ENCODE data around the gene BACE2.
A peak's percentile ranks its signal among the peaks of the same experiment; 100 is the strongest.
"Not testable (repeated sequence)": the region's sequence is repeated elsewhere in the genome, so short reads cannot be mapped to it uniquely, and the experiment has no call there.

The BACE2 gene

GRCh38 chr21:41215856-41216408 lies 48.0 kb downstream of the BACE2 start:
- no peak for DNase-seq (ENCODE audit: low spot score)

DNA sequence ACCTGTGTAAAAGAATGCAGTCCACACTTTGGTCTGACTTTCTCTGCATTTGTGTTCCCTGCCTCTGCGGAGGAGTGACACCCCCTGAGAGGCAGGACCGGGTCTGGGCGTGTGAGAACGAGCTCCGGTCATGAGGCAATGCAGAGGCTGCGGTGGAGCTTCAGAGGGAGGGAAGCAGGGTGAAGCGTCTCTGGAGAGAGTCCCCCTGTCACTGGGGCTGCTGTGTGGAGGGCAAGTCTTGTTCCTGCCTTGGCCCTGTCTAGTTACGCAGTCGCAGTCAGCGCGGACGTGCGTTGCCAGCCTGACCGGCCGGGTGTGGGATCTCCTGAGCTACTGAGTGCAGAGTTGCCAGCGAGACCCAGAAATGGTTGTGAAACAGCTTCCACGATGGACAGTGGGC lies 48.5 kb downstream of the BACE2 start:
- no peak for DNase-seq (ENCODE audit: low spot score)

- no peak for DNase-seq (ENCODE audit: low spot score)
These were observed 49.9 kb downstream of the BACE2 start for GRCh38 chr21:41217671-41218385.

DNA sequence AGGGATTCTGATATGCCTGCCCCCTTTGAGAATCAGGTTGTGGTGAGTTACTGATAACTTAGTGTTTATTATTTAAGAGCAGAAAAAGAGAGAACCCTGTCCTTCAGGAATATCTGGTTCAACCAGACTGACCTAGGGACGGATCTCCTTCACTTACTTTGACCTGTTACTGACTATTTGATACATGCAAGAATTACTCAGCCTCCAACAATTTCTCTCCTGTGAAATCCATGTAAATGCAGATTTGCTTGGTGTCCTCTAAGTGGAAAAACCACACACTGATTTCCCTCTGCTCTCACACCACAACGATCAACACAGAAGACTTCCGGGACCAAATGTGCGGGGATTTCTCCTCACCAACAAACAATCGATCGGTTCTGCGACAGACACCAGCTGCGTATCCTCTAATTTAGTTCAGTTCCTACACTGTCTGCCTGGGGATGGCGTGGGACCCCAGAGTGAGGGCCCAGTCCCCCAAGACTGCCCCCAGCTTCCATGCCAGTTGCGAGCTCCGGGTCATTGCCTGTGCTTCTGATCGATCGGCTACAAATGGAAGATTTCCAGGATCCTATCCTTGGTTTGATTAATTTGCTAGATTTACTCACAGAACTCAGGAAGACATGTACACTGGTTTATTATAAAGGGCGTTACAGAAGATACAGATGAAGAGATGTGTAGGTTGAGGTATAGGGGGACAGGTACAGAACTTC lies 51.7 kb downstream of the BACE2 start:
- no peak for DNase-seq (ENCODE audit: low spot score)

GRCh38 chr21:41220208-41220733 lies 52.3 kb downstream of the BACE2 start:
- no peak for DNase-seq (ENCODE audit: low spot score)

GRCh38 chr21:41222247-41223068 lies 54.5 kb downstream of the BACE2 start:
- no peak for DNase-seq (ENCODE audit: low spot score)

DNA sequence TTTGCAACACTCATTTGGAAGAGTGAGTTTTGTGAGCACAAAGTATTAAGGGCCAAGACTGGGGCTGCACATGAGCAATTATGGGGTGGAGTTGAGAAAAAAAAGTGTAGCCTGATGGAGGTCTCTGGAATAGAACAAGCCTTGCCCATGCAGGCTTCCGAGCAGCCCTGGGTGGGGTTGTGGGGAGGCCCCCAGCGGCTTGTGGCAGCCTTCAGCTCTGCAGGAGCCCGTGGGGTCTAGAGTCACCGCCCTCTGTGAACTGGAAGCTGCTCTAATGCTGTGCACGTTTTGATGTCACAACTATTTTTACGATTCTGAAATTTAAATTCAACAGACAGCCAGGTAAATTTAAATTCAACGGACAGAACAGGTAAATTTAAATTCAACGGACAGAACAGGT lies 58.9 kb downstream of the BACE2 start:
- DNase-seq (ENCODE audit: low spot score) = no peak

DNA sequence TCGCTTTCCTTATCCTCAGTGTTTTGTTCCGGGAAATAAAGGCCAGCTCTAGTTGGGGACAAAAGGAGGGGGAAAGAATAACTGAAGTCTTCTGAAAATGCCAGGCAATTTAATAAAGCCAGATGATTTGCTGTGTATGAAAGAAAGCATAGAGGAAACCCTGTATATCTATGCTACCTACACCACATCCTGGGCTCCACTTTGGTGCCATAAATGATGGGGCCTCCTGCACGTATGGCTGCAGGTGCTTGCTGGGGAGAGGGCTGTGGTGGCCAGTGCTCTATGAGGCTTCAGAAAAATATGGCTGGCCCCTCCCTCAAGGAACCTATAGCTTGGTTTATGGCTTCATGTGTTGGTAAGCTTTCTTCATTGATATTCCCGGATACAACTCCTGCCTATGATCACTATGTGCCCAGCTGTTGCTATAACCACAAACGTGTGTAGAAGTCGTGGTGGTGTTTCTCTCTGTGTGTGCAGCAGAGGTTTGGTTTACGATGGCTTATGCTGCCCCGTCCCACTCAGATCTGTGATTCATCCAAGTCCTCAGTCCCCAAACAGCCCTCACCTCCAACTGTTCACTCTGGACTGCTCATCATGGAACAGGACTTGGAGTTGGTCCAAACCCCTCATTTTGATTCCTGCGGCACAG lies 59.5 kb downstream of the BACE2 start:
- DNase-seq (ENCODE audit: low spot score) = no peak

DNA sequence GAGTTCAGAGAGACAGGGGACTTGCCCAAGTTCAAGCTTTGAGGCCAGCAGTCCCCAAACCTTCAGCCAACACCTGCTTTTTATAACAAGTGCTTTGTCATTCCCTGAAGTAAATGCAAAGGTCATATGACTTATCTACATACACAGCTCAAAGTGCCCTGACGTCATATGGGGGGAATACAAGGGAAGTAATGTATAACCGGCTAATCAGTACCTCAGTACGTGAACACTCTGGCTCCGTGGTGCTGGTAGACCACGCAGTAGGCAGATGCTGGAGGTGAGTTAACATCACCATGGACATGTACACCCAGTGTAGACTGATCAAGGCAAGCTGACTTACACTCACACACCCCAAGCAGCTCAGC lies 60.0 kb downstream of the BACE2 start:
- DNase-seq (ENCODE audit: low spot score) = no peak

- no peak for DNase-seq (ENCODE audit: low spot score)
These were observed 60.5 kb downstream of the BACE2 start for GRCh38 chr21:41228492-41228891.

DNA sequence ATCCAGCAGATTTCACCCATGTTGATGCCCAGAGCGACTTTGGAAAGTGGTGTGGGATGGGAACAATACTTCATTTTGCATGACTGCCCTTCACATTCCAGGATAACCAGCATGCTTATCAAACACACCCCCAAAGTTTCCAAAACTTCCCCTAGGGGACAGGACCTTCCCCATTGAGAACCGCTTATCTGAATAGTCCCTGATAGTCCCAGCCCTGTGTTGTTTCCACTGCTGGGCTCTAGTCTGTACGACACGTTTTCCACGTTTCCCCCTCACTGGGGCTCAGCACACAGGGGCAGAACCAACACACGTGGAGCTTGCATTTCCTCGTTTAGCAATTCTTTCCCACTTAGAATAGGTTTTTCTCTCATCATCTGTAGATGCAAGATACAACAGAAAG lies 61.0 kb downstream of the BACE2 start:
- DNase-seq (ENCODE audit: low spot score) = no peak

DNA sequence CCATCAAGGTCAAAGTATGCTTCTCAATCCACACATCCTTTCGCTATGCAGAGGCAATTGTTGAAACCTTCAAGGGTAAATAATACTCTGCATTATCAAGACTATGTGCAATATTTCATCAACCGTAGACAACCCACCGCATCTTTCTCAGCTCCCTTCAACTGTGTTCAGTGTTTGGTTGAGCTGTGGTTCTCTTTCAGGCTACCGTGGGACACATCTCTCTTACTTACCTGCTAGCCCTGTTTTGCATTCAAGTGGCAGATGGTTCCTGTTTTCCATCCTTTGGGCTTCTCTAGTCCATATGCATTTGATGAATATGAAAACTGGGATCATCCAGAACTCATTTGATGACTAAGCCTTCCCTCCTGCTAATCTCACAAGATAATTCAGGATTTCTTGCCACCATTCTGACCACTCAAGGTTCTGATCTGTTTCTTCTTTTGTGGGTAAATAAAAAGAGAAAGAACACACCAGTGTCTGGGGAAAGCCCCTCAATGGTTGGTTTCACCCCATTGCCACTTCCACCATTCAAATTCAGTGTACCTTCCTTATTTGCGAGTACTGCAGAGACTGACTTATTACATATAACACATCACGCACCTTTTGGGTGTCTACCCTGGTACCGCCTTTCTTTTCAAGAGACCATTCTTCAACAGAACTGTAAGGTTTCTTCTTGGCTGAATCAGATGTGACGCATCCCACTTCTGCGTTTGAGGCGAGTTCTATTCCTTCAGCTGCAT lies 61.7 kb downstream of the BACE2 start:
- peak; percentile 13 for DNase-seq (ENCODE audit: low spot score)

GRCh38 chr21:41230497-41230896 lies 62.5 kb downstream of the BACE2 start:
- DNase-seq (ENCODE audit: low spot score) = no peak

DNA sequence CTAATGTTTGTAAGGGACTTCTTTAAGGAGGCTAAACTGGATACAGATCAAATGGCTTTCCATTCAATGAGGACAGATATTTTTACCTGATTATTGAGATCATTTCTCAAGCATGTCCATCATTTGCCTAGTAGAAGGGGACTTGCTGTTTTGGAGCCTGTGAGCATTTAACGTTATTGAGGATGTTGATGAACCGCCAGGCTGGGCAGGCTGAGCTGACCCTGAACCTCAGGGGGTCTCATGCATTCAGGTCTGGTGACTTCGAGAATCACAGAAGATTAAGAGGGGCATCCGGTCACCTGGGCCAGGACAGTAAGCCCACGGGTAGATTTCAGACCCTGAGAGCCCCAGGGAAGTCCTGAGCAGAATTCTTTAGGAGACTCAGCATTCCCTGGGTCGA lies 63.1 kb downstream of the BACE2 start:
- DNase-seq (ENCODE audit: low spot score) = no peak

GRCh38 chr21:41232013-41232412 lies 64.1 kb downstream of the BACE2 start:
- no peak for DNase-seq (ENCODE audit: low spot score)

DNA sequence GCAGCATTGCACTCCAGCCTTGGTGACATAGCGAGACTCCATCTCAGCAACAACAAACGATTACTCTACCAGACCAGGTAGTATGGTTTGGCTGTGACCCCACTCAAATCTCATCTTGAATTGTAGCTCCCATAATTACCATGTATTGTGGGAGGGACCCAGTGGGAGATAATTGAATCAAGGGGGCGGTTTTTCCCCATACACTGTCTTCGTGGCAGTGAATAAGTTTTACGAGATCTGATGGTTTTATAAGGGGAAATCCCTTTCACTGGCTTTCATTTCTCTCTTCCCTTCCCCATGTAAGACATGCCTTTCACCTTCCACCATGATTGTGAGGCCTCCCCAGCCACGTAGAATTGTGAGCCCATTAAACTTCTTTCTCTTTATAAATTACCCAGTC lies 66.0 kb downstream of the BACE2 start:
- DNase-seq (ENCODE audit: low spot score) = no peak

DNA sequence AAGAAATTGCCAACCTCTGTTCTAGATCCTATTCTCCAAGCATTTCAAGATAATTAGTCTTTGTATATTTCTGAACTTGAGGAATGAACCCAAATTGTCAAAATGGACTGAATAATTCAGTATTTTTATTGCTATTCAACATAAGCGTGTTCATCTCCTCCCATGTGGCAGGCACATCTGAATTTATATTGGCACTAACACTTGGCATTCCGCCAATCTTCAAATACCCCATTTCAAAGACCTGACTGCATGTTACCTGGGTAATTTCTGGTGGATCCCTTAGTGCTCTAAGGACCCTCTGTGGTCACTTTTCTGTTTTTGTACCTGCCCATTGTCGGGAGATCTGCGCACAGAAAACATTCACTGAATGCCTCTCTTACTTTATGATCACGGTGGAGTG lies 66.6 kb downstream of the BACE2 start:
- no peak for DNase-seq (ENCODE audit: low spot score)

- no peak for DNase-seq (ENCODE audit: low spot score)
These were observed 67.2 kb downstream of the BACE2 start for GRCh38 chr21:41235201-41235600.

DNA sequence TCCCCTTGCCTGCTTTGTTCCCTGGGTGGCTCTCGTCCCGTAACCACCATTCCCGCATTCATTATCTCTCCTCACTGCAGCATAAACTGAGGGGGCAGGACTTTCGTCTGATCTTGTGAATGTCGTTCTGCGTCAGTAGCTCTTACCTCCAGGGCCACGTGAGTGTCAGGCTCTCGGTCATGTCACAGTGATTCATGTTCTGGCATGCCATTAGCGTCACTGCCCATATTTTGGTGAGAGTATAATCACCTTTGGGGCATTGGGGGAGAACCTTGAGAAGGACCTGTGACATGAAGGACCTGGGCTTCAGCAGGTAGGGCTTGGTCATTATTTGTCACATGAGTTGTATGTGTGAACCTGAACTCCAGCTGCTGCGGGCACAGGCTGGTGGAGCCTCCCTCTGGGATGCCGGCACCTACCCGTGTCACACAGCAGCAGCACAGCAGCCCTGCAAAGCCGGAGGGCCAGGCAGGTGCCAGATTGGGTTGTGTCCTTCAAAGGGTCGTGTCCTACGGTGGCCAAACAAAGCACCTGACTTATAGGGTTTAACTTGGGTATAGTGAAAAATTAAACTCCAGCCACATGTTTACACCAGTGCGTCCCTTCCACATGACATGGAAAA lies 68.5 kb downstream of the BACE2 start:
- no peak for DNase-seq (ENCODE audit: low spot score)

DNA sequence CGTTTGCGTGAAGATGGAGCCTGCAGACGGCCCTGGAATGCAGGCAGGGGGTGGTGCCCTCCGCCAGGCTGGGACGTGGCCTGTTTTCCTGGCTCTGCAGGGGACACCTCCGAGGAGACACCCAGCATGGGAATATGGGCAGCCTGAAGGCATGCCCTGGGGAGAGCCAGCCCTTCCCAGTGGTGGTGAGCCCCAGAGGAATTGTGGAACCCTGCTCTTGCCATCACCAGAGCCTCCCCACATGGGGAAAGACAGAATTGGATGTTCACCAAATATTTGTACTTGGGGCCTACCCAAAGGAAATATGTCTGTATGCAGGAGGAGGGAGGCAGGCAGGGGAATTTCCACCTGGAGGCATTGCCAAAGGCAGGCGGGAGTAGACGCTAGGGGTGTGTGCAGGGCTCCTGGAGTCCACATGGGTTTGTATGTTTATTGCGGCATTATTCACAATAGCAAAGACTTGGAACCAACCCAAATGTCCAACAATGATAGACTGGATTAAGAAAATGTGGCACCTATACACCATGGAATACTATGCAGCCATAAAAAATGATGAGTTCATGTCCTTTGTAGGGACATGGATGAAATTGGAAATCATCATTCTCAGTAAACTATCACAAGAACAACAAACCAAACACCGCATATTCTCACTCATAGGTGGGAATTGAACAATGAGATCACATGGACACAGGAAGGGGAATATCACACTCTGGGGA lies 70.3 kb downstream of the BACE2 start:
- not testable (repeated sequence) for DNase-seq (ENCODE audit: low spot score)
